Measurements from ENCODE around the gene TUBB4B.
"Not testable (repeated sequence)": the region's sequence is repeated elsewhere in the genome, so short reads cannot be mapped to it uniquely, and the experiment has no call there.

The TUBB4B gene

DNA sequence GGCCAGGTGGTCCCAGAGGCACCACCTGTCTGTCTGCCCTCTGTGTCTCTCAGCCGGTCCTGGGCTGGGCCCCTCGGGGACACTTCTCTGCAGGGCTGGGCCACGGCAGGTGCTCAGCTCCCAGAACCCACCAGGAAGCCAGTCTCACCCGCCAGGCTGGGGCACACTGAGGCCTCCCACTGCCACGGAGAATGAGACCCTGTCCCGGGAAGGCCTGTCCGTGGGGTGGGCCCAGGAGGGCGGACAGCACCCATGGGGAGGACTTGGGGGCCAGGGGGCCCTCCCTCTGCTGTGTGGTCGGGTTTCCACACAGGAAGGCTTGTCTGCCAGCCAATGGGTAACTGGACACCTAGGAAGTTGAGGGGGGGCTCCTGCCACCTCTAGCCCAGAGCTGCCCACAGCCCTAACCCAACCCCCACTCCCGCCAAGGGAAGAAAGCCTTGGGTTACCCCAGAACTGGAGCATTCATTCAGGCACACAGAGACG lies 4.1 kb upstream of the TUBB4B start:
- H3K4me1 ChIP-seq (ENCODE audit: insufficient read depth, poor library complexity, severe bottlenecking) = no peaks in the 10 kb centered on the region
- no peak overlapping the region for H3K27ac ChIP-seq (ENCODE audit: poor library complexity, severe bottlenecking)
- DNase-seq (ENCODE audit: low spot score) (no peak), ATAC-seq (ENCODE audit: low read depth) (no peak)
- H3K4me3 ChIP-seq (ENCODE audit: severe bottlenecking) = no peak overlapping the region
- H3K9me3 ChIP-seq (ENCODE audit: severe bottlenecking) = no peaks in the 10 kb centered on the region
- peaks cover 4% of the 10 kb centered on the region for H3K27me3 ChIP-seq (ENCODE audit: insufficient read depth, poor library complexity, severe bottlenecking)
- TF ChIP-seq, protein P1, sequence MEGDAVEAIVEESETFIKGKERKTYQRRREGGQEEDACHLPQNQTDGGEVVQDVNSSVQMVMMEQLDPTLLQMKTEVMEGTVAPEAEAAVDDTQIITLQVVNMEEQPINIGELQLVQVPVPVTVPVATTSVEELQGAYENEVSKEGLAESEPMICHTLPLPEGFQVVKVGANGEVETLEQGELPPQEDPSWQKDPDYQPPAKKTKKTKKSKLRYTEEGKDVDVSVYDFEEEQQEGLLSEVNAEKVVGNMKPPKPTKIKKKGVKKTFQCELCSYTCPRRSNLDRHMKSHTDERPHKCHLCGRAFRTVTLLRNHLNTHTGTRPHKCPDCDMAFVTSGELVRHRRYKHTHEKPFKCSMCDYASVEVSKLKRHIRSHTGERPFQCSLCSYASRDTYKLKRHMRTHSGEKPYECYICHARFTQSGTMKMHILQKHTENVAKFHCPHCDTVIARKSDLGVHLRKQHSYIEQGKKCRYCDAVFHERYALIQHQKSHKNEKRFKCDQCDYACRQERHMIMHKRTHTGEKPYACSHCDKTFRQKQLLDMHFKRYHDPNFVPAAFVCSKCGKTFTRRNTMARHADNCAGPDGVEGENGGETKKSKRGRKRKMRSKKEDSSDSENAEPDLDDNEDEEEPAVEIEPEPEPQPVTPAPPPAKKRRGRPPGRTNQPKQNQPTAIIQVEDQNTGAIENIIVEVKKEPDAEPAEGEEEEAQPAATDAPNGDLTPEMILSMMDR (IDR thresholded peaks at IDR 0.05; ENCODE audit: poor library complexity, severe bottlenecking) = no peak
- peaks cover 5% of the 10 kb centered on the region for H3K36me3 ChIP-seq (ENCODE audit: low read depth)

DNA sequence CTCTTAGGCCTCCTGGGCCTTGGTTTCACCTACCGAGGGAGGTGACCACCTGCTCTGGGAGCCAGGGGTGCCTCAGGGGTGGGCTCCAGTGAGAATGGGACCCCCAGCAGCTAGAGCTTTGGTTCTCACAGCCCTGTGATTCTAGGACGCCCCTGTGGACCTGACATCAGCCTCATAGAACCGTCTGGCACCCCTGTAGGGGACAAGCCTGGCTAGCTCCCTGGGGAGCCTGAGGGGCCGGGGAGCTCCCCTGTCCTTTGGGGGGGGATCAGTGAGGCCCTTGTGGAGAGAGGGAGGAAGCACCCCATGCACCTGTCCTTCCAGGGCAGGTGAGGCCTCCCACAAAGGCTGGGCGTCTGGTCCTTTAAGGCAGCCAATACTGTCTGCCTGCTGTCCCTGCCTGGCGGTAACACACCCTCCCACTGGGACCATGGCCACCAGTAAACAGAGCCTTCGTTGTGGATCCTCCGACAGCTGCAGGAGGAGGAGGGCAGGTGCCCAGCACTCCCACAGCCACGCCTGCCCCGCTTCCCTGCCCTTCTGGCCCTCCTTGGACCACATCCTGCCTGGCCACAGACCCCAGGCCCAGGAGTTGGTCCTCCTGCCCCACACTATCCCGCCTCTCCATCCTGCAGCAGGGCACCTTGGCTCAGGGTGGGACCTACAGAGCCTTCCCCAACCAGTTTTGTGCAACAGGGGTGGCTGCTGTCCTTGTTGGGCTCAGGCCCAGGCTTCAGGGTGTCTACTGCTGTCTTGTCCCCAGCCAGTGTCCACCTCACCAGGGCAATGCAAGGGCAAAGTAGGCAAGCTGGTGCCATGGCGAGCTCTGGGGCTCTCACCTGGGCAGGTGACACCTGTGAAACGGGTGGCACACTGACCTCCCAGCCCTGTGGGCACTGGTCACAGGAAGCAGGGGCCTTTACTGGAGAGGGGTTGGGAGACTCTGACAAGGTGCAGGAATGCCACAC lies 3.0 kb upstream of the TUBB4B start:
- H3K4me1 ChIP-seq (ENCODE audit: insufficient read depth, poor library complexity, severe bottlenecking) = peaks cover 4% of the 10 kb centered on the region
- ATAC-seq (ENCODE audit: low read depth) (no peak), DNase-seq (ENCODE audit: low spot score) (no peak)
- H3K36me3 ChIP-seq (ENCODE audit: low read depth) = peaks cover 15% of the 10 kb centered on the region
- TF ChIP-seq, protein P1 (IDR thresholded peaks at IDR 0.05; ENCODE audit: poor library complexity, severe bottlenecking) = no peak
- no peaks in the 10 kb centered on the region for H3K9me3 ChIP-seq (ENCODE audit: severe bottlenecking)
- H3K27ac ChIP-seq (ENCODE audit: poor library complexity, severe bottlenecking) = no peak overlapping the region
- H3K27me3 ChIP-seq (ENCODE audit: insufficient read depth, poor library complexity, severe bottlenecking) = peaks cover 4% of the 10 kb centered on the region
- H3K4me3 ChIP-seq (ENCODE audit: severe bottlenecking) = no peak overlapping the region

DNA sequence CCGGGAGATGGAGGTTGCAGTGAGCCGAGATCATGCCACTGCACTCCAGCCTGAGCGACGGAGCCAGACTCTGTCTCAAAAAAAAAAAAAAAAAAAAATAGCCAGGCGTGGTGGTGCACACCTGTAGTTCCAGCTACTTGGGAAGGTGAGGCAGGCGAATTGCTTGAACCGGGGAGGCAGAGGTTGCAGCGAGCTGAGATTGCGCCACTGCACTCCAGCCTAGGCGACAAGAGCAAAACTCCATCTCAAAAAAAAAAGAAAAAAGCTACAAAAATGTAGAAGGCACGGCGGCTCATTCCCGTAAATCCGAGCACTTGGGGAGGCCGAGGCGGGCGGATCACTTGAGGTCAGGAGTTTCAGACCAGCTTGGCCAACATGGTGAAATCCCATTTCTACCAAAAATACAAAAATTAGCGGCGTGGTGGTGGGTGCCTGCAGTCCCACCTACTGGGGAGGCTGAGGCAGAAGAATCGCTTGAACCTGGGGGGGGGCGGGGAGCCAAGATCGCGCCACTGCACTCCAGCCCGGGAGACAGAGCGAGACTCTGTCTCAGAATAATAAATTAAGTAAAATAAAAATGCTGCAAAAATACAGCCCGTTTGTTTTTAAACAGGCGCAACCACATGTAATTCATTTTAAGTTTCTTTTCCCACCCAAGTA lies 1.4 kb upstream of the TUBB4B start:
- H3K36me3 ChIP-seq (ENCODE audit: low read depth) = peaks cover 25% of the 10 kb centered on the region
- H3K9me3 ChIP-seq (ENCODE audit: severe bottlenecking); H3K27me3 ChIP-seq (ENCODE audit: insufficient read depth, poor library complexity, severe bottlenecking); H3K4me1 ChIP-seq (ENCODE audit: insufficient read depth, poor library complexity, severe bottlenecking); DNase-seq (ENCODE audit: low spot score); ATAC-seq (ENCODE audit: low read depth): not testable (repeated sequence)
- peak overlapping the region; percentile 48 for H3K4me3 ChIP-seq (ENCODE audit: severe bottlenecking)
- H3K27ac ChIP-seq (ENCODE audit: poor library complexity, severe bottlenecking) = peak overlapping the region; percentile 91

DNA sequence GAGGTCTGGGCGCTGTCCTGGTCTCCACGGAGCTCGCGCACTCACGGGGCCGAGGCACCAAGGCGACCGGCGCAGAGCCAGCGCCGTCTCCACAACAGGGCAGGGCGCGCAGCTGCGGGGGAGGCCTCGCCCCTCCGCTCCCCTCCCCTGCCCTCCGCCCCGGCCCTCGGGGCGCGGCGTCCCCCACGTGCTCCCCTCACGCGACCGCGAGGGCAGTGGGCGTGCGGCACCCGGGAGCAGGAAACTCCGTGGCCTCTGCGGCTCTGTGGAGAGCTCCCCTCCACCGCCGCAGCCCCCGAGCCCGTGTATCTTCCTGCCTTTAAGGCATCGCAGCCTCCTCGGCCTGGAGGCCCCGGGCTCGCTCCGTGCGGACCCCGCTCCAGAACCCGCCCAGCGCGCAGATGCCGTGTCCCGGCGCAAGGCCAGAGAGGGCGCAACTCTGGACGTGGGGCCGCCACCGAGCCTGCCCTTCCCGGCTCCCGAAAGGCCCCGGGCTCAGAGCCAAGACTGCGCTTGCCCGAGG lies 708 bp upstream of the TUBB4B start:
- peak overlapping the region; percentile 91 for H3K27ac ChIP-seq (ENCODE audit: poor library complexity, severe bottlenecking)
- no peak for DNase-seq (ENCODE audit: low spot score)
- H3K27me3 ChIP-seq (ENCODE audit: insufficient read depth, poor library complexity, severe bottlenecking) = no peaks in the 10 kb centered on the region
- peaks cover 25% of the 10 kb centered on the region for H3K36me3 ChIP-seq (ENCODE audit: low read depth)
- H3K9me3 ChIP-seq (ENCODE audit: severe bottlenecking) = no peaks in the 10 kb centered on the region
- H3K4me3 ChIP-seq (ENCODE audit: severe bottlenecking) = peak overlapping the region; percentile 48
- ATAC-seq (ENCODE audit: low read depth) = peak; percentile 13
- peaks cover 6% of the 10 kb centered on the region for H3K4me1 ChIP-seq (ENCODE audit: insufficient read depth, poor library complexity, severe bottlenecking)
- TF ChIP-seq, protein P1 (IDR thresholded peaks at IDR 0.05; ENCODE audit: poor library complexity, severe bottlenecking) = peak; percentile 27

DNA sequence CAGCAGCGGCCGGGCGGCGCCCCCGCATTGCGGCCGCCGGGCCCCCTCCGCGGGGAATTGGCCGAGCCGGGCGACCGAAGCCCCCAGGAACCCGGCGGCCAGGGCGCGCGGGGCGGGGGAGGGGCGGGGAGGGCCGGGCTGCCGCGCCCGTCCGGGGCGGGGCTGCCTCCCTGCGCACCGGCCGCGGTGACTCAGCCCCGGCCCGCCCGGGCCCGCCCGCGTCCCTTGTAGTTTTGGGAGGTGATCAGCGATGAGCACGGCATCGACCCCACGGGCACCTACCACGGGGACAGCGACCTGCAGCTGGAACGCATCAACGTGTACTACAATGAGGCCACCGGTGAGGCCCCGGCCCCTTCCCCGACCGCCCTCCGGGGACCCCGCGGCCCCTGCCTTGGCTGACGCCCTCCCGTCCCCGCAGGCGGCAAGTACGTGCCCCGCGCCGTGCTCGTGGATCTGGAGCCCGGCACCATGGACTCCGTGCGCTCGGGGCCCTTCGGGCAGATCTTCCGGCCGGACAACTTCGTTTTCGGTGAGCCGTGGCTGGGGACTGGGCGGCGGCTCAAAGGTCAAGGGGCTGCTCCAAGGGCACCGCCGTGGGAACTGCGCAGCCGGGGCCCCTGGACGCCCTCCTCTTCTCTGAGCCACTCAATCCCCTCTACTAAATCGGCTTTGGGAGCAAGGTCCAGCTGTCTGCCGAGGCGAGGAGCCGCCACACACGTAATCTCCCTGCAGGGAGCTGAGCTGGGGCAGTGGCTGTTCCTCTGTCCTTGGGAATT lies 592 bp downstream of the TUBB4B start:
- H3K4me1 ChIP-seq (ENCODE audit: insufficient read depth, poor library complexity, severe bottlenecking) = peaks cover 6% of the 10 kb centered on the region
- ATAC-seq (ENCODE audit: low read depth) (no peak), DNase-seq (ENCODE audit: low spot score) (no peak)
- peaks cover 25% of the 10 kb centered on the region for H3K36me3 ChIP-seq (ENCODE audit: low read depth)
- H3K27me3 ChIP-seq (ENCODE audit: insufficient read depth, poor library complexity, severe bottlenecking) = no peaks in the 10 kb centered on the region
- H3K27ac ChIP-seq (ENCODE audit: poor library complexity, severe bottlenecking) = peak overlapping the region; percentile 91
- H3K9me3 ChIP-seq (ENCODE audit: severe bottlenecking) = no peaks in the 10 kb centered on the region
- H3K4me3 ChIP-seq (ENCODE audit: severe bottlenecking) = peak overlapping the region; percentile 99
- TF ChIP-seq, protein P1 (IDR thresholded peaks at IDR 0.05; ENCODE audit: poor library complexity, severe bottlenecking) = no peak
